GM21447 (cell line): ENCODE data around the gene LRP4.
A peak's percentile ranks its signal among the peaks of the same experiment; 100 is the strongest.

Experiments
- ATAC-seq: cut with Tn5 transposase; IDR thresholded peaks from one replicate; pipeline ENCODE4 v1.9.1; 2021; ENCODE audit not compliant: unreplicated experiment

The LRP4 gene

GRCh38 chr11:46855863-46856262, 62.5 kb downstream of the LRP4 start:
- no peak for ATAC-seq

- no peak for ATAC-seq
Observed at GRCh38 chr11:46855167-46855566, 63.2 kb downstream of the LRP4 start.

GRCh38 chr11:46850829-46851380, 67.4 kb downstream of the LRP4 start:
- ATAC-seq = no peak

- no peak for ATAC-seq
Observed at GRCh38 chr11:46849631-46850030, 68.7 kb downstream of the LRP4 start.

GRCh38 chr11:46846510-46846830, 71.9 kb downstream of the LRP4 start:
- no peak for ATAC-seq

- peak; percentile 94 for ATAC-seq
Observed at GRCh38 chr11:46845740-46846509, 72.4 kb downstream of the LRP4 start, which contains the start of gene CKAP5. Gene CKAP5 (minus strand): TSS chr11:46846280. CDS start chr11:46821231, 25,049 bp downstream.

GRCh38 chr11:46845440-46845739, 73.0 kb downstream of the LRP4 start:
- no peak for ATAC-seq

GRCh38 chr11:46840116-46840515, 78.2 kb downstream of the LRP4 start:
- no peak for ATAC-seq

- ATAC-seq = no peak
Observed at GRCh38 chr11:46838501-46838900, 79.8 kb downstream of the LRP4 start.

GRCh38 chr11:46837860-46838259, 80.5 kb downstream of the LRP4 start:
- ATAC-seq = no peak

GRCh38 chr11:46836870-46837269, 81.5 kb downstream of the LRP4 start:
- ATAC-seq = no peak

- ATAC-seq = no peak
Observed at GRCh38 chr11:46836431-46836830, 81.9 kb downstream of the LRP4 start.

GRCh38 chr11:46835897-46836296, 82.5 kb downstream of the LRP4 start:
- no peak for ATAC-seq

- ATAC-seq = no peak
Observed at GRCh38 chr11:46834821-46835220, 83.5 kb downstream of the LRP4 start.

- ATAC-seq = no peak
Observed at GRCh38 chr11:46832511-46833214, 85.7 kb downstream of the LRP4 start.

GRCh38 chr11:46827995-46828394, 90.4 kb downstream of the LRP4 start:
- ATAC-seq = no peak

GRCh38 chr11:46826310-46827044, 91.9 kb downstream of the LRP4 start:
- peak; percentile 93 for ATAC-seq

GRCh38 chr11:46808799-46809431, 109.4 kb downstream of the LRP4 start:
- no peak for ATAC-seq
